SK-N-DZ (cell line): ENCODE data around the gene LRCH3. TPM values are rescaled to one million over a fixed set of nuclear protein-coding genes. Genes with fewer than 3 reads are reported as not detected.

Experiments used
- DNase-seq: peaks from one replicate; pipeline ENCODE4 v3.0.0-alpha.2; 2015; ENCODE audit warnings: low spot score
- polyA plus RNA-seq, 2 experiments: library from polyadenylated mRNA; depleted of rRNA; stranded (reverse); fragments of >200 nt; gene quantifications; 2 replicates each; pipeline ENCODE4 v1.2.3, GENCODE V29; 2014

Gene LRCH3
- polyA plus RNA-seq (2014; cell fraction: cytosol; rRNA removed): 23.5 and 25.5 TPM in 2 replicates
- 33.4 and 53.4 TPM in 2 replicates for polyA plus RNA-seq (2014; cell fraction: nucleus; rRNA removed)

DNA sequence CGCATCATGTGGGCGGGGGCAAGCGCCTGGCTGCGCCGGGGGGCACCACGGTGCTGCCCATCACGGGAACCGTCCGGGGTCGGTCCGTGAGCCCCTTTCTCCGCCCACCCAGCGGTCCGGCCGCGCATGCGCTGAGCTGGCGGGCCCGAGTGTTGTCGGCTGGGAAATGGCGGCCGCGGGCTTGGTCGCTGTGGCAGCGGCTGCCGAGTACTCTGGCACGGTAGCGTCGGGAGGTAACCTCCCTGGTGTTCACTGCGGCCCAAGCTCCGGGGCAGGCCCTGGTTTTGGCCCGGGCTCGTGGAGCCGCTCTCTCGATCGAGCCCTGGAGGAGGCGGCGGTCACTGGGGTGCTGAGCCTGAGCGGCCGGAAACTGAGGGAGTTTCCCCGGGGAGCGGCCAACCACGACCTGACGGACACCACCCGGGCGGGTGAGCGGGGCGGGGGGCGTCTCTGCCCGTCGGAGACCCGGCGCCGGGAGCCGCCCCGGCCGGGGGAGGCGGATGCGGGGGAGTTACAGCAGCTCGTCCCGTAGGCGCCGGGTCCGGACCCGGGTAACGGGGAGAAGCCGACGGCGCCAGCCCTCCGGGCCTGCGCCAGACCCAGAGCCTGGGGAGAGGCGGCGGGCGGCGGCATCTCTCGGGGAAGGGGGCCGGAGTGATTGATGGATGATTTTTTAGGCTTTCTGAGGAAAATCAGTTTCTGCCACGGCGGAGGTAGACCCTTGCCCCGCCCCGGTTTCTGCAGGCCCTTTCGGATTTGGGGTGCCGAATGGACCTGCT lies at the start of gene LRCH3:
TSS of gene LRCH3 (plus strand) at position 142 of the 779 bp plus-strand sequence. CDS start at position 167, 25 bp downstream.
- peak; percentile 88 for DNase-seq

- DNase-seq: no peak
Measured at GRCh38 chr3:197742787-197743186, 48.3 kb upstream of the LRCH3 start.

- DNase-seq: no peak
Measured at GRCh38 chr3:197746209-197746608, 44.8 kb upstream of the LRCH3 start.

DNA sequence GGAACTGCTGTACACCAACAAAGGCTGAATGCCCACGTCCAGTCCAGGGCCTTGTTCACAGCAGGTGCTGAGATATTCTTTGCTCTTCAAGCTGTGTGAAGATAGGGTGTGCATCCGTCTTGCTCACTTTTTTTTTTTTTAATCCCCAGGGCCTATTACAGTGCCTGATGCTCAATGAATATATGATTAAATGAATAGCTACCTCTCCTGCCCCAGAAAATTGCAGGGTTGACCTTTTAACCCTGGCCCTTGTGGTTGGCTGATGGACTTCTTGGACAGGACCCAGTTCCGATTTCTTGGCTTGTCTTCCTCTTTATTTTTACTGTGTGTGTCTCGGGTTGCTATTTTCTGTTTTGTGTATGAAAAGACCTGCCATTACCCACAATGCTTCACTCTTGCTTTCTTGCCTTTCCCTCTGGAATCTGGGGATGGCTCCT lies 44.2 kb upstream of the LRCH3 start:
- no peak for DNase-seq

- no peak for DNase-seq
Measured at GRCh38 chr3:197748597-197749314, 42.3 kb upstream of the LRCH3 start.

DNA sequence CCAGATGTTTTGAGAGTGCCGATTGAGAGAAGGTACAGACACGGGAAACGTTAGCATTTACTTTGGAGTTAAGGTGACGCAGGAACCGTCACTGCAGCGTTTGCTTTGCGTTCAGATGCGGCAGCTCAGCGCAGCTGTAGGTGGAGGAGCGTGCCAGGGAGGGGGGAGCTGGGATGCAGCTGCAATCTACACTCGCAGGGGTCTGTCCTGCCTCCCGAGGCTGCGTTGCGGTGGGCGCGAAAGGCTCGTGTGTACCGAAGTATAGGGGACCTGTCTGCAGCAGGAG lies 41.8 kb upstream of the LRCH3 start:
- no peak for DNase-seq

GRCh38 chr3:197749601-197750395 lies 41.3 kb upstream of the LRCH3 start, which contains the start of gene FYTTD1:
FYTTD1 (plus strand) TSS chr3:197749883; CDS start chr3:197749972, 89 bp downstream.
- peak; percentile 90 for DNase-seq

GRCh38 chr3:197750396-197750831 lies 40.6 kb upstream of the LRCH3 start:
- peak; percentile 66 for DNase-seq

DNA sequence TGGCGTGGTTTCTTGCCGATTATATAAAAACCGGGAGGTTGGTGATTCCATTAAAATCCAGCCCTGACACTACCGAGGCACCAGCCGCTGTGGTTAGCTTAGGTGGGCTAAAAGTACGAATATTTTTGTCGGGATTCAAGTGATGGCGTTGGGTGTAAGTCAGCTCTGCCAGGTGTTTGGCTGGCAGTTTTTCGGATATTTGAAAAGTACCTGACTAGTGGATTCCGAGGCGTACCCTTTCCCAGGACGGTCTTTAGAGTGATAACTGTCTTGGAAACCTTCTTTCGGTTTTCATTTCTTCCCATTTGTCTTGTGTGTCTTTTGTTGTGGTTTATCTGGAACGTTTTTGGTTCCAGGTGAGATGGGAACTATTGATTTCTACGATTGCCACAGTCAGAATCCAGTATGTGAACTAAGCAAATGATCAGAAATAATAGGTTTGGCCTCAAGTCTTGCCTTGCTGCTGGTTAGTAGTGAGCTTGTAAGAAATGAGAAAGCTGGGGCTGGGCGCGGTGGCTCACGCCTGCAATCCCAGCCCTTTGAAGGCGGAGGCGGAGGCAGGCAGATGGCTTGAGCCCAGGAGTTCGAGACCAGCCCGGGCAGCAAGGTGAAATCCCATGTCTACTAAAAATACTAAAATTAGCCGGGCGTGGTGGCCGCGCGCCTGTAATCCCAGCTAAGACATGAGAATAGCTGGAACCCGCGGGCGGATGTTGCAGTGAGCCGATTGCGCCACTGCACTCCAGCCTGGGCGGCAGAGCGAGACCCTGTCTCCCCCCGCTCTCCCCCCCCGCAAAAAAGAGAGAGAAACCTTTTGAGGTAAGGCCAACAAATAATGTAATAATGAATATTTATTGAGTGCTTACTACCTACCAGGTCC lies 40.0 kb upstream of the LRCH3 start:
- DNase-seq: peak; percentile 32

- no peak for DNase-seq
Measured at GRCh38 chr3:197752107-197752506, 38.9 kb upstream of the LRCH3 start.

DNA sequence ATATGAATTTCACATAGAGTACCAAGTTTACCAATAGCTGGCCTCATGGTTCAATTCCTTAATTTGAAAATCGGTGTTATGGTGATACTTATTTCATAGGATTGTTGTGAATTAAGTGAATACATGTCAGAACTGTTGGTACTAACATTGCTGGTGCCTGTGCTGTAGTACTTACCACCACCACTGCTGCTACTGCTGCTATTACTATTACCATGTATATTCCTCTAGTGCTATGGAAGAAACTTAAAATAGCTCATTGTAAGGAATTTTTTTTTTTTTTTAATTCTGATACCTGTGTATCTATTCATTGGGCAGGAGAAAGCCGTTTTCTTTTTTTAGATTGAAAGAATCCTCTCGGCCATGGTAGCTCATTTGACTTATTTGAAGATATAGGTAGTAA lies 37.8 kb upstream of the LRCH3 start:
- DNase-seq: no peak

GRCh38 chr3:197756704-197757103 lies 34.4 kb upstream of the LRCH3 start:
- DNase-seq: no peak

- DNase-seq: no peak
Measured at GRCh38 chr3:197758512-197758911, 32.5 kb upstream of the LRCH3 start.

DNA sequence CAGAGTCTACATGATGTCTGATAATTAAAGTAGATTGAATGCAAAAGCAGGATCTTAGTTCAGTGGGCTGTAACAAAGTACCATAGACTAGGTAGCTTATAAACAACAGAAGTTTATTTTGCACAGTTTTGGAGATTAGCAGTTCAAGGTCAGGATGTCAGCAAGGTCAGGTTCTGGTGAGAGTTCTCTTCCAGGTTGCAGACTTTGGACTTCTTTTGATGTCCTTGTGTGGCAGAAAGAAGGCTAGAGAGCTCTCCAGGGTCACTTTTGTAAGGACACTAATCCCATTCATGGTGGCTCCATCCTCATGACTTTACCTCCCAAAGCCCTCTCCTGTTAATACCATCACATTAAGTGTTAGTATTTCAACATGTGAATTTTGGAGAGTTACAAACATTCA lies 29.3 kb upstream of the LRCH3 start:
- DNase-seq: no peak

DNA sequence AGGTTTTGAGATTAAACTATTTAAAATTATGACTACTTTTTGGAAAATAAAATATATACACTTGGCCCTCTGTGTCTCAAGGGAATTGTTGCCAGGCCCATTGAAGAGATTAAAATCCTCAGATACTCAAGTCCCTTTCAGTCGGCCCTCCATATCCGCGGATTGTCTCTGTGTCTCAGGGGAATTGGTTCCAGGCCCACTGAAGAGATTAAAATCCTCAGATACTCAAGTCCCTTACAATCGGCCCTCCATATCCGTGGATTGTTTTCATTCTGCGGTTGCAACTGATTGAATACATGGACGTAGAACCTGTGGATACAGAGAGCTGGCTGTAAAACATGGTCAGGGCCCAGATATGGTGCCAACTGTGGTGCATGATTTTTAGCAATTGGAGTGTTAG lies 15.7 kb upstream of the LRCH3 start:
- peak; percentile 45 for DNase-seq

GRCh38 chr3:197782230-197782629 lies 8.8 kb upstream of the LRCH3 start:
- no peak for DNase-seq

DNA sequence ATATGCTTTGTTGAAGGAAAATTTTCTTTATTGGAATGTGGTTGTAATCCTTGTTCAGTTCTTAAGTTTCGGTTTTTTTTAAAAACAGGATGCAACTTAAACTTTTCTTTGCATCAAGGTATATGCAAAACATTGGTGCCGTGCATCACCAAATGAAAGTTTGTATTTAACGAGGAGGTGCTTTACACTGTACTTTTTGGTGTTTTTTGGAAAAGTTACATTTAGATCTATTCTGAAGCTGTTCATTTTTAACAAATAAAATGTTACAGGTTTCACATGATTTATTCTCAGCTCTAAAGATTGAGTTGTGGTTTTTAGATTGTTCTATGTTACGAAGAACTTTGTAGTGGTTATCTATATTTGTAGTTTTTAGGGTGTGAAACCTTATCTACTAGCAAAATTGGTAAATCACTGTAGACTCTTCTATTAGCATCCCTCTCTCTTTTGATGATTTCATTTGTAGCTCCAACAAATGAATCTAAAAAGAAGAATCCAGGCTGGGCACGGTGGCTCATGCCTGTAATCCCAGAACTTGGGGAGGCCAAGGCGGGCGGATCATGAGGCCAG lies 7.0 kb upstream of the LRCH3 start:
- DNase-seq: no peak

- no peak for DNase-seq
Measured at GRCh38 chr3:197787412-197787811, 3.6 kb upstream of the LRCH3 start.

GRCh38 chr3:197789309-197789708 lies 1.7 kb upstream of the LRCH3 start:
- no peak for DNase-seq

DNA sequence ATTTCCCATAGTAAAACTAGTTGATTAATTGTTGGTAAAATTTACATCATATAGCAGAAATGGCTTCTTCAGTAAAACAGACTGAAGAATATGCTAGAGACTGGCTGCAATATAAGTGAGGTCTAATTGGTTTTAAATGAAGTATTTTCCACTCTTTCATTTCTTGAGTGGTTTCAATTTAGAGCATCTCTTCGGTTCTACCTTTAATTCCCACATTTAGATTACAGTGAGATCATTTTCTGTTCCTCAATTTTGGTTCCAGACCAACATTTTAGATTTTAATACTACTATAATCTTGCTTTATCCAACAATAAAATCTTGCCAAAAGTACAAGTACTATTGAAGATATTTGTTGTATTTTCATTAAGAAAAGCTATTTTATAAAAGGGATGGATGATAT lies 1.0 kb upstream of the LRCH3 start:
- DNase-seq: no peak
